AG10803 (cell line): ENCODE results near the gene ICOS.
"Not testable (repeated sequence)": the region's sequence is repeated elsewhere in the genome, so short reads cannot be mapped to it uniquely, and the experiment has no call there.

ENCODE experiments used
- DNase-seq: peaks from one replicate; pipeline ENCODE4 v3.0.0; 2010; ENCODE audit warnings: low read depth
- H3K4me3 ChIP-seq: 2 replicates; pipeline ENCODE4 v1.5.1; 2011; ENCODE audit warnings: mild to moderate bottlenecking, low read length, control low read depth
- CTCF ChIP-seq: conservative IDR thresholded peaks from 2 replicates; pipeline ENCODE4 v1.5.1; 2011; ENCODE audit warnings: mild to moderate bottlenecking, low read length, control low read depth, inconsistent platforms

ICOS gene

DNA sequence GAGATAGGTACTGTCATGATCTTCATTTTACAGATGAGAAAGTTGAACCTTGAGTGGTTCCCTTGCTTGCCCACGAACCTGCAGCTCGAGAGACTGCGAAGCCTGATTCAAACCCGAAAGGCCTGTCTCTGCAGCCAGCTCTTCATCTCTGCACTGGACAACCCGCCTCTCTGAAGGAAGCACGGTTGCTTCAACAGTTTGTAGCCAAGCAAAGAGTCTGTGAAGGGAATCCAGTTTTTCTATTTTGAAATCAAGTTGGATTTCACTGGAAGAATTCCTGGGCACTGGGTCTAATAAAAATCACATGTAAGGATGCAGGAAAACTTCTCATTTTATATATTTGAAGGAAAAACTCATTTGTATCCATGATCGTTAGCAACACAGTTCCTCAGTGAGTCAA is 21.3 kb upstream of the ICOS start:
- TF ChIP-seq CTCF, result no peak
- DNase-seq, result peak; percentile 58
- H3K4me3 ChIP-seq, result peak overlapping the region; percentile 33

- no peak overlapping the region for H3K4me3 ChIP-seq
- TF ChIP-seq CTCF, result no peak
- DNase-seq, result no peak
Observed at GRCh38 chr2:203916756-203917155, 19.8 kb upstream of the ICOS start.

DNA sequence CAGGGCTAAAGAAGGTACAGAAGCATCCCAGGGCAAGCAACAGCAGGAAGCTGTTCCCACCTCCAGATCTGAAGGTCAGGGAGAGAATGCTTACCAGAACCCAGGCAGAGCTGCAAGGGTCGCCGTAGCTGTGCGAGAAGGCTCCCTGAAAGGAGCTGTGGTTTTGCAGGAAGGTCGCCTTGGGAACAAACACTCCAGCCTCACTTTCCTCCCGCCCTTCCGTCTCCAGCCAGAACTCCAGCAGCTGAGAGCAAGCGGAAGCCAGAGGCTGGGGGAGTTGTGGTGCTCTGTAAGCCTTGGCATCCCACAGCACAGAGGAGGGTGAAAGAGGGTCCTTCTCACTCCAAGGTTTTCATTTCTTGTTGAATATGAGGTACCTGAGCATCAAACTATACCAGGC is 18.3 kb upstream of the ICOS start:
- no peak for TF ChIP-seq CTCF
- H3K4me3 ChIP-seq, result no peak overlapping the region

DNA sequence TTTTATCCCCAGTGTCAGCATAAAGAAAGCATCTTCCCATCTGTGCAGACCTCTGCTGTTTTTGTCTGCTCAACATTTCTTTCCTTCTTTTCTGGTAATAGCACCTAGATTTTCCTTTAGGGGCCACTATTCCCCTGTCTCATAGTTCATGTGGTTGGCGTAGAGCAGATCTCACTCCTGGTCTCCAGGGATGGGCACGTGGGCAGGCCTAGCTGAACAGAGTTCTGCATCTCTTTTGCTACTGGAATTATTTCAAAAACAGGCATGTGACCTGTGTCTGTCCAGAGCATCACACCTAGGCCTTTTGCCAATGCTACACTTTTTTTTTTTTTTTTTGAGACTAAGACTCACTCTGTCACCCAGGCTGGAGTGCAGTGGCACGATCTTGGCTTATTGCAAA is 17.7 kb upstream of the ICOS start:
- no peak overlapping the region for H3K4me3 ChIP-seq
- no peak for DNase-seq
- TF ChIP-seq CTCF, result no peak

More for the DNA sequence above, 18.3 kb upstream of the ICOS start:
- DNase-seq, result no peak

- TF ChIP-seq CTCF, result no peak
- DNase-seq, result no peak
- no peak overlapping the region for H3K4me3 ChIP-seq
Observed at GRCh38 chr2:203925512-203926158, 10.9 kb upstream of the ICOS start.

GRCh38 chr2:203928849-203929248 is 7.7 kb upstream of the ICOS start:
- DNase-seq, result no peak

DNA sequence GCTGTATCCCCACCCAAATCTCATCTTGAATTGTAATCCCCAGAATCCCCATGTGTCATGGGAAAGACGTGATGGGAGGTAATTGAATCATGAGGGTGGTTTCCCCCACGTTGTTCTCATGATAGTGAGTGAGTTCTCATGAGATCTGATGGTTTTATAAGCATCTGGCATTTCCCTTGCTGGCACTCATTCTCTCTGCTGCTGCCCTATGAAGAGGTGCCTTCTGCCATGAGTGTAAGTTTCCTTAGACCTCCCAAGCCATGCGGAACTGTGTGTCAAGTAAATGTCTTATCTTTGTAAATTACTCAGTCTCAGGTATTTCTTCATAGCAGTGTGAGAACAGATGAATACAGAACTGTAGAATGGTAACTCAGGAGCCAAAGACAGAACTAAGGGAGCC is 5.3 kb upstream of the ICOS start:
- not testable (repeated sequence) for H3K4me3 ChIP-seq, DNase-seq

More at GRCh38 chr2:203928849-203929248, 7.7 kb upstream of the ICOS start:
- peak; percentile 46 for TF ChIP-seq CTCF
- H3K4me3 ChIP-seq, result no peak overlapping the region

- no peak overlapping the region for H3K4me3 ChIP-seq
- no peak for TF ChIP-seq CTCF
- DNase-seq, result no peak
Observed at GRCh38 chr2:203934041-203934492, 2.5 kb upstream of the ICOS start.
